WERI-Rb-1 (cell line): ENCODE data around the gene SLC7A10.

Experiments
- DNase-seq: peaks from one replicate; pipeline ENCODE4 v3.0.0-alpha.2; 2020
- H3K27ac ChIP-seq: fragments of 250-450 bp; sonication (Bioruptor Pico); 2 replicates; pipeline ENCODE4 v1.5.1; 2020; ENCODE audit warnings: mild to moderate bottlenecking, moderate library complexity
- H3K27me3 ChIP-seq: fragments of 250-450 bp; sonication (Bioruptor Pico); 2 replicates; pipeline ENCODE4 v1.5.1; 2021; ENCODE audit warnings: mild to moderate bottlenecking, low read depth, moderate library complexity; ENCODE audit not compliant: insufficient read depth, severe bottlenecking
- H3K36me3 ChIP-seq: fragments of 250-450 bp; sonication (Bioruptor Pico); 2 replicates; pipeline ENCODE4 v1.5.1; 2020; ENCODE audit warnings: mild to moderate bottlenecking, moderate library complexity
- H3K4me3 ChIP-seq: 2 replicates; pipeline ENCODE4 v1.5.1; 2011; ENCODE audit warnings: low read depth, mild to moderate bottlenecking, control low read depth, low read length
- H3K9me3 ChIP-seq: fragments of 250-450 bp; sonication (Bioruptor Pico); 2 replicates; pipeline ENCODE4 v1.5.1; 2021; ENCODE audit warnings: mild to moderate bottlenecking, moderate library complexity; ENCODE audit not compliant: severe bottlenecking
- CTCF ChIP-seq: IDR thresholded peaks from 2 replicates; pipeline ENCODE4 v1.5.1; 2011; ENCODE audit warnings: low read depth, mild to moderate bottlenecking, control low read depth, inconsistent platforms, low read length

Gene SLC7A10

GRCh38 chr19:33208371-33208895 is 17.2 kb downstream of the SLC7A10 start:
- no peak for DNase-seq
- Histone ChIP-seq H3K27me3 (no peaks in the 10 kb centered on the region), H3K4me3 (no peak overlapping the region), H3K36me3 (peaks cover 21% of the 10 kb centered on the region), H3K27ac (no peak overlapping the region), H3K9me3 (no peaks in the 10 kb centered on the region)
- no peak for TF ChIP-seq CTCF

- H3K4me3 ChIP-seq: no peak overlapping the region
- no peaks in the 10 kb centered on the region for H3K9me3 ChIP-seq
- no peak for DNase-seq
- no peak for TF ChIP-seq CTCF
- H3K27me3 ChIP-seq: no peaks in the 10 kb centered on the region
- H3K36me3 ChIP-seq: peaks cover 27% of the 10 kb centered on the region
- no peak overlapping the region for H3K27ac ChIP-seq
Measured at GRCh38 chr19:33207903-33208302, 17.7 kb downstream of the SLC7A10 start.

- H3K27ac ChIP-seq: no peak overlapping the region
- H3K36me3 ChIP-seq: peaks cover 32% of the 10 kb centered on the region
- H3K4me3 ChIP-seq: no peak overlapping the region
- no peak for DNase-seq
- H3K9me3 ChIP-seq: no peaks in the 10 kb centered on the region
- no peak for TF ChIP-seq CTCF
- no peaks in the 10 kb centered on the region for H3K27me3 ChIP-seq
Measured at GRCh38 chr19:33207040-33207620, 18.5 kb downstream of the SLC7A10 start.

- H3K27ac ChIP-seq: no peak overlapping the region
- no peaks in the 10 kb centered on the region for H3K9me3 ChIP-seq
- no peak for TF ChIP-seq CTCF
- H3K4me3 ChIP-seq: no peak overlapping the region
- peaks cover 34% of the 10 kb centered on the region for H3K36me3 ChIP-seq
- DNase-seq: no peak
- H3K27me3 ChIP-seq: no peaks in the 10 kb centered on the region
Measured at GRCh38 chr19:33206261-33207039, 19.2 kb downstream of the SLC7A10 start.

- TF ChIP-seq CTCF: no peak
- no peak overlapping the region for H3K4me3 ChIP-seq
- peaks cover 34% of the 10 kb centered on the region for H3K36me3 ChIP-seq
- no peaks in the 10 kb centered on the region for H3K9me3 ChIP-seq
- H3K27me3 ChIP-seq: no peaks in the 10 kb centered on the region
- DNase-seq: no peak
- H3K27ac ChIP-seq: no peak overlapping the region
Measured at GRCh38 chr19:33205531-33206260, 20.0 kb downstream of the SLC7A10 start.
